Measurements from ENCODE around the gene DHX32.
"Not testable (repeated sequence)": the region's sequence is repeated elsewhere in the genome, so short reads cannot be mapped to it uniquely, and the experiment has no call there.

The DHX32 gene

GRCh38 chr10:125894176-125894575 is 13.1 kb upstream of the DHX32 start:
- H3K9ac ChIP-seq (ENCODE audit: low read length in 2 of 2); H3K27me3 ChIP-seq (ENCODE audit: control insufficient read depth in 1 of 2, insufficient read depth in 2 of 2, low read length in 2 of 2); H3K9me3 ChIP-seq (ENCODE audit: control insufficient read depth in 2 of 2, low read length in 2 of 2); H3K36me3 ChIP-seq (ENCODE audit: control insufficient read depth in 2 of 2, insufficient read depth in 2 of 2, low read length in 2 of 2); H3K27ac ChIP-seq (ENCODE audit: low read length); H3K4me3 ChIP-seq (ENCODE audit: low read length in 2 of 2); H3K4me1 ChIP-seq (ENCODE audit: control insufficient read depth, insufficient read depth, low read length): not testable (repeated sequence)

GRCh38 chr10:125892402-125892801 is 11.3 kb upstream of the DHX32 start:
- H3K9me3 ChIP-seq (ENCODE audit: control insufficient read depth in 2 of 2, low read length in 2 of 2); H3K27ac ChIP-seq (ENCODE audit: low read length); H3K4me3 ChIP-seq (ENCODE audit: low read length in 2 of 2); H3K36me3 ChIP-seq (ENCODE audit: control insufficient read depth in 2 of 2, insufficient read depth in 2 of 2, low read length in 2 of 2); H3K27me3 ChIP-seq (ENCODE audit: control insufficient read depth in 1 of 2, insufficient read depth in 2 of 2, low read length in 2 of 2); H3K4me1 ChIP-seq (ENCODE audit: control insufficient read depth, insufficient read depth, low read length); H3K9ac ChIP-seq (ENCODE audit: low read length in 2 of 2): not testable (repeated sequence)

GRCh38 chr10:125889441-125889840 is 8.3 kb upstream of the DHX32 start:
- not testable (repeated sequence) for H3K9me3 ChIP-seq (ENCODE audit: control insufficient read depth in 2 of 2, low read length in 2 of 2); H3K4me1 ChIP-seq (ENCODE audit: control insufficient read depth, insufficient read depth, low read length); H3K27ac ChIP-seq (ENCODE audit: low read length); H3K36me3 ChIP-seq (ENCODE audit: control insufficient read depth in 2 of 2, insufficient read depth in 2 of 2, low read length in 2 of 2); H3K27me3 ChIP-seq (ENCODE audit: control insufficient read depth in 1 of 2, insufficient read depth in 2 of 2, low read length in 2 of 2); H3K4me3 ChIP-seq (ENCODE audit: low read length in 2 of 2); H3K9ac ChIP-seq (ENCODE audit: low read length in 2 of 2)

- H3K36me3 ChIP-seq (ENCODE audit: control insufficient read depth in 2 of 2, insufficient read depth in 2 of 2, low read length in 2 of 2) = no peaks in the 10 kb centered on the region
- H3K27ac ChIP-seq (ENCODE audit: low read length) = no peak overlapping the region
- no peaks in the 10 kb centered on the region for H3K27me3 ChIP-seq (ENCODE audit: control insufficient read depth in 1 of 2, insufficient read depth in 2 of 2, low read length in 2 of 2)
- no peaks in the 10 kb centered on the region for H3K9me3 ChIP-seq (ENCODE audit: control insufficient read depth in 2 of 2, low read length in 2 of 2)
- H3K9ac ChIP-seq (ENCODE audit: low read length in 2 of 2) = no peak overlapping the region
- H3K4me1 ChIP-seq (ENCODE audit: control insufficient read depth, insufficient read depth, low read length) = no peaks in the 10 kb centered on the region
- no peak overlapping the region for H3K4me3 ChIP-seq (ENCODE audit: low read length in 2 of 2)
Measured at GRCh38 chr10:125886914-125887512, 5.9 kb upstream of the DHX32 start.

GRCh38 chr10:125883211-125883610 is 2.1 kb upstream of the DHX32 start:
- H3K4me1 ChIP-seq (ENCODE audit: control insufficient read depth, insufficient read depth, low read length) = no peaks in the 10 kb centered on the region
- H3K36me3 ChIP-seq (ENCODE audit: control insufficient read depth in 2 of 2, insufficient read depth in 2 of 2, low read length in 2 of 2) = no peaks in the 10 kb centered on the region
- no peaks in the 10 kb centered on the region for H3K27me3 ChIP-seq (ENCODE audit: control insufficient read depth in 1 of 2, insufficient read depth in 2 of 2, low read length in 2 of 2)
- no peak overlapping the region for H3K9ac ChIP-seq (ENCODE audit: low read length in 2 of 2)
- no peak overlapping the region for H3K27ac ChIP-seq (ENCODE audit: low read length)
- H3K9me3 ChIP-seq (ENCODE audit: control insufficient read depth in 2 of 2, low read length in 2 of 2) = no peaks in the 10 kb centered on the region
- H3K4me3 ChIP-seq (ENCODE audit: low read length in 2 of 2) = no peak overlapping the region

GRCh38 chr10:125882596-125882995 is 1.5 kb upstream of the DHX32 start:
- Histone ChIP-seq H3K27me3 (ENCODE audit: control insufficient read depth in 1 of 2, insufficient read depth in 2 of 2, low read length in 2 of 2) (no peaks in the 10 kb centered on the region), H3K9ac (ENCODE audit: low read length in 2 of 2) (no peak overlapping the region), H3K36me3 (ENCODE audit: control insufficient read depth in 2 of 2, insufficient read depth in 2 of 2, low read length in 2 of 2) (no peaks in the 10 kb centered on the region), H3K9me3 (ENCODE audit: control insufficient read depth in 2 of 2, low read length in 2 of 2) (no peaks in the 10 kb centered on the region), H3K27ac (ENCODE audit: low read length) (no peak overlapping the region), H3K4me3 (ENCODE audit: low read length in 2 of 2) (no peak overlapping the region), H3K4me1 (ENCODE audit: control insufficient read depth, insufficient read depth, low read length) (no peaks in the 10 kb centered on the region)

- Histone ChIP-seq H3K4me1 (ENCODE audit: control insufficient read depth, insufficient read depth, low read length) (no peaks in the 10 kb centered on the region), H3K27ac (ENCODE audit: low read length) (no peak overlapping the region), H3K9ac (ENCODE audit: low read length in 2 of 2) (no peak overlapping the region), H3K4me3 (ENCODE audit: low read length in 2 of 2) (no peak overlapping the region), H3K27me3 (ENCODE audit: control insufficient read depth in 1 of 2, insufficient read depth in 2 of 2, low read length in 2 of 2) (no peaks in the 10 kb centered on the region), H3K36me3 (ENCODE audit: control insufficient read depth in 2 of 2, insufficient read depth in 2 of 2, low read length in 2 of 2) (no peaks in the 10 kb centered on the region), H3K9me3 (ENCODE audit: control insufficient read depth in 2 of 2, low read length in 2 of 2) (peaks cover 0 to 7% of the 10 kb centered on the region in 2 donors)
Measured at GRCh38 chr10:125880719-125881118, 373 bp downstream of the DHX32 start.

- no peaks in the 10 kb centered on the region for H3K4me1 ChIP-seq (ENCODE audit: control insufficient read depth, insufficient read depth, low read length)
- no peak overlapping the region for H3K4me3 ChIP-seq (ENCODE audit: low read length in 2 of 2)
- H3K9me3 ChIP-seq (ENCODE audit: control insufficient read depth in 2 of 2, low read length in 2 of 2) = peaks cover 0 to 7% of the 10 kb centered on the region in 2 donors
- no peaks in the 10 kb centered on the region for H3K27me3 ChIP-seq (ENCODE audit: control insufficient read depth in 1 of 2, insufficient read depth in 2 of 2, low read length in 2 of 2)
- no peak overlapping the region for H3K9ac ChIP-seq (ENCODE audit: low read length in 2 of 2)
- no peak overlapping the region for H3K27ac ChIP-seq (ENCODE audit: low read length)
- no peaks in the 10 kb centered on the region for H3K36me3 ChIP-seq (ENCODE audit: control insufficient read depth in 2 of 2, insufficient read depth in 2 of 2, low read length in 2 of 2)
Measured at GRCh38 chr10:125878957-125879835, 1.9 kb downstream of the DHX32 start.

GRCh38 chr10:125871338-125871737 is 9.8 kb downstream of the DHX32 start:
- Histone ChIP-seq H3K36me3 (ENCODE audit: control insufficient read depth in 2 of 2, insufficient read depth in 2 of 2, low read length in 2 of 2) (peaks cover 7% of the 10 kb centered on the region in 2 donors), H3K9me3 (ENCODE audit: control insufficient read depth in 2 of 2, low read length in 2 of 2) (peaks cover 0 to 6% of the 10 kb centered on the region in 2 donors), H3K4me3 (ENCODE audit: low read length in 2 of 2) (no peak overlapping the region), H3K4me1 (ENCODE audit: control insufficient read depth, insufficient read depth, low read length) (no peaks in the 10 kb centered on the region), H3K27ac (ENCODE audit: low read length) (no peak overlapping the region), H3K9ac (ENCODE audit: low read length in 2 of 2) (no peak overlapping the region), H3K27me3 (ENCODE audit: control insufficient read depth in 1 of 2, insufficient read depth in 2 of 2, low read length in 2 of 2) (no peaks in the 10 kb centered on the region)

GRCh38 chr10:125868372-125868975 is 12.6 kb downstream of the DHX32 start:
- Histone ChIP-seq H3K36me3 (ENCODE audit: control insufficient read depth in 2 of 2, insufficient read depth in 2 of 2, low read length in 2 of 2) (peaks cover 13 to 16% of the 10 kb centered on the region in 2 donors), H3K27me3 (ENCODE audit: control insufficient read depth in 1 of 2, insufficient read depth in 2 of 2, low read length in 2 of 2) (no peaks in the 10 kb centered on the region)

More at GRCh38 chr10:125868372-125868975, 12.6 kb downstream of the DHX32 start:
- no peak overlapping the region for H3K9ac ChIP-seq (ENCODE audit: low read length in 2 of 2)
- no peak overlapping the region for H3K27ac ChIP-seq (ENCODE audit: low read length)
- H3K9me3 ChIP-seq (ENCODE audit: control insufficient read depth in 2 of 2, low read length in 2 of 2) = no peaks in the 10 kb centered on the region
- H3K4me1 ChIP-seq (ENCODE audit: control insufficient read depth, insufficient read depth, low read length) = no peaks in the 10 kb centered on the region
- H3K4me3 ChIP-seq (ENCODE audit: low read length in 2 of 2) = no peak overlapping the region
